GM23338 (cell line): ENCODE measurements around the gene RASGRP1.

Experiments
- CREB1 ChIP-seq: fragments of 250-450 bp; sonication (Bioruptor Pico); IDR thresholded peaks from 2 replicates; pipeline ENCODE4 v1.5.0; 2020; ENCODE audit warnings: low read depth, mild to moderate bottlenecking, moderate library complexity
- EZH2 ChIP-seq: fragments of 200-600 bp; sonication (generic); IDR thresholded peaks from one replicate; pipeline ENCODE4 v1.8.0; 2017; ENCODE audit warnings: antibody characterized with exemption, mild to moderate bottlenecking, low read depth; ENCODE audit not compliant: unreplicated experiment
- EZH2phosphoT487 ChIP-seq: fragments of 200-600 bp; sonication (generic); IDR thresholded peaks from one replicate; pipeline ENCODE4 v1.8.1; 2018; ENCODE audit warnings: antibody characterized with exemption; ENCODE audit not compliant: unreplicated experiment
- JUNB ChIP-seq: IDR thresholded peaks from one replicate; pipeline ENCODE4 v1.6.1; 2016; ENCODE audit warnings: antibody characterized with exemption; ENCODE audit not compliant: unreplicated experiment
- POLR2AphosphoS5 ChIP-seq: IDR thresholded peaks from 2 replicates; pipeline ENCODE4 v1.6.1; 2016; ENCODE audit warnings: antibody characterized with exemption, low read depth
- STAT1 ChIP-seq: IDR thresholded peaks from one replicate; pipeline ENCODE4 v1.6.1; 2016; ENCODE audit warnings: antibody characterized with exemption; ENCODE audit not compliant: unreplicated experiment
- ZNF331 ChIP-seq: fragments of 250-450 bp; sonication (Bioruptor Pico); IDR thresholded peaks from 2 replicates; pipeline ENCODE4 v1.5.0; 2020; ENCODE audit warnings: low read depth, mild to moderate bottlenecking, moderate library complexity
- TF ChIP-seq, protein P1 (sequence below), 2 experiments: fragments of 200-600 bp in 1 of 2; sonication (generic) in 1 of 2; conservative IDR thresholded peaks; 2 replicates each; pipeline versions ENCODE4 v1.5.1 to v1.6.1; 2016 to 2017; ENCODE audit warnings: antibody characterized with exemption in 2 of 2, low read depth in 2 of 2, mild to moderate bottlenecking in 2 of 2, moderate library complexity in 1 of 2
- TF ChIP-seq, protein P2 (sequence below): IDR thresholded peaks from one replicate; pipeline ENCODE4 v1.6.1; 2018; ENCODE audit warnings: antibody characterized with exemption; ENCODE audit not compliant: unreplicated experiment

DNA sequence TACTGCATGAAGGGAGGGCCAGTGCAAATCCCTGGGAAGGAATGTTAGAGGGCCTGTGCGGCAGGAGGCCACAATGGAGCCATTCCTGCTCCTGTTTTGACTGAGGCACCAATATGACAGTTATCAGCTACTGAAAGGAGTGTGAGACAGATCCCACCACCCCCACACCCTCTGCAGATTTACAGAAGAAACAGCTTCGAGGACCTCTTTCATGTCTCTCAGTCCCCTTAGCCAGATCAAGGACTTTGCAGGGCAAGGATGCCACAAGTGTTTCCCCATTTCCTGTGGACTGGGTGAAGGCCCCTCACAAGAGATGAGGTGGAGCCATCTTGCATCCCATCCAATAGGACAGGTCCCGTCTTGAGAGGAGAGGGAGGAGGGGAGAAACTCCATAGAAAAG lies 48.5 kb upstream of the RASGRP1 start:
- TF ChIP-seq CREB1 (no peak), EZH2phosphoT487 (no peak), POLR2AphosphoS5 (no peak), STAT1 (no peak), JUNB (no peak), EZH2 (no peak), ZNF331 (CRISPR knock-in tag) (no peak)
- TF ChIP-seq, protein P1, sequence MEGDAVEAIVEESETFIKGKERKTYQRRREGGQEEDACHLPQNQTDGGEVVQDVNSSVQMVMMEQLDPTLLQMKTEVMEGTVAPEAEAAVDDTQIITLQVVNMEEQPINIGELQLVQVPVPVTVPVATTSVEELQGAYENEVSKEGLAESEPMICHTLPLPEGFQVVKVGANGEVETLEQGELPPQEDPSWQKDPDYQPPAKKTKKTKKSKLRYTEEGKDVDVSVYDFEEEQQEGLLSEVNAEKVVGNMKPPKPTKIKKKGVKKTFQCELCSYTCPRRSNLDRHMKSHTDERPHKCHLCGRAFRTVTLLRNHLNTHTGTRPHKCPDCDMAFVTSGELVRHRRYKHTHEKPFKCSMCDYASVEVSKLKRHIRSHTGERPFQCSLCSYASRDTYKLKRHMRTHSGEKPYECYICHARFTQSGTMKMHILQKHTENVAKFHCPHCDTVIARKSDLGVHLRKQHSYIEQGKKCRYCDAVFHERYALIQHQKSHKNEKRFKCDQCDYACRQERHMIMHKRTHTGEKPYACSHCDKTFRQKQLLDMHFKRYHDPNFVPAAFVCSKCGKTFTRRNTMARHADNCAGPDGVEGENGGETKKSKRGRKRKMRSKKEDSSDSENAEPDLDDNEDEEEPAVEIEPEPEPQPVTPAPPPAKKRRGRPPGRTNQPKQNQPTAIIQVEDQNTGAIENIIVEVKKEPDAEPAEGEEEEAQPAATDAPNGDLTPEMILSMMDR (conservative IDR thresholded peaks at IDR 0.05; ENCODE audit: low read depth in 2 of 2) = no peak
- TF ChIP-seq, protein P2, sequence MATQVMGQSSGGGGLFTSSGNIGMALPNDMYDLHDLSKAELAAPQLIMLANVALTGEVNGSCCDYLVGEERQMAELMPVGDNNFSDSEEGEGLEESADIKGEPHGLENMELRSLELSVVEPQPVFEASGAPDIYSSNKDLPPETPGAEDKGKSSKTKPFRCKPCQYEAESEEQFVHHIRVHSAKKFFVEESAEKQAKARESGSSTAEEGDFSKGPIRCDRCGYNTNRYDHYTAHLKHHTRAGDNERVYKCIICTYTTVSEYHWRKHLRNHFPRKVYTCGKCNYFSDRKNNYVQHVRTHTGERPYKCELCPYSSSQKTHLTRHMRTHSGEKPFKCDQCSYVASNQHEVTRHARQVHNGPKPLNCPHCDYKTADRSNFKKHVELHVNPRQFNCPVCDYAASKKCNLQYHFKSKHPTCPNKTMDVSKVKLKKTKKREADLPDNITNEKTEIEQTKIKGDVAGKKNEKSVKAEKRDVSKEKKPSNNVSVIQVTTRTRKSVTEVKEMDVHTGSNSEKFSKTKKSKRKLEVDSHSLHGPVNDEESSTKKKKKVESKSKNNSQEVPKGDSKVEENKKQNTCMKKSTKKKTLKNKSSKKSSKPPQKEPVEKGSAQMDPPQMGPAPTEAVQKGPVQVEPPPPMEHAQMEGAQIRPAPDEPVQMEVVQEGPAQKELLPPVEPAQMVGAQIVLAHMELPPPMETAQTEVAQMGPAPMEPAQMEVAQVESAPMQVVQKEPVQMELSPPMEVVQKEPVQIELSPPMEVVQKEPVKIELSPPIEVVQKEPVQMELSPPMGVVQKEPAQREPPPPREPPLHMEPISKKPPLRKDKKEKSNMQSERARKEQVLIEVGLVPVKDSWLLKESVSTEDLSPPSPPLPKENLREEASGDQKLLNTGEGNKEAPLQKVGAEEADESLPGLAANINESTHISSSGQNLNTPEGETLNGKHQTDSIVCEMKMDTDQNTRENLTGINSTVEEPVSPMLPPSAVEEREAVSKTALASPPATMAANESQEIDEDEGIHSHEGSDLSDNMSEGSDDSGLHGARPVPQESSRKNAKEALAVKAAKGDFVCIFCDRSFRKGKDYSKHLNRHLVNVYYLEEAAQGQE = no peak
